WTC11 (cell line): ENCODE results near the gene CENPM.

ENCODE experiments used
- CREM ChIP-seq: sonication (generic); formaldehyde crosslinking; IDR thresholded peaks from 2 replicates; pipeline ENCODE4 v1.8.1; 2022; ENCODE audit warnings: mild to moderate bottlenecking, missing genetic modification reagents, moderate library complexity
- ZNF138 ChIP-seq: sonication (generic); formaldehyde crosslinking; conservative IDR thresholded peaks from 2 replicates; pipeline ENCODE4 v1.8.1; 2022; ENCODE audit warnings: mild to moderate bottlenecking, moderate library complexity, missing genetic modification reagents
- TF ChIP-seq, protein P1 (sequence below): fragments of 200-600 bp; IDR thresholded peaks from 2 replicates; pipeline ENCODE4 v1.8.0; 2022; ENCODE audit warnings: antibody characterized with exemption
- TF ChIP-seq, protein P2 (sequence below): sonication (generic); formaldehyde crosslinking; IDR thresholded peaks from 2 replicates; pipeline ENCODE4 v1.8.0; 2023; ENCODE audit warnings: missing genetic modification reagents

DNA sequence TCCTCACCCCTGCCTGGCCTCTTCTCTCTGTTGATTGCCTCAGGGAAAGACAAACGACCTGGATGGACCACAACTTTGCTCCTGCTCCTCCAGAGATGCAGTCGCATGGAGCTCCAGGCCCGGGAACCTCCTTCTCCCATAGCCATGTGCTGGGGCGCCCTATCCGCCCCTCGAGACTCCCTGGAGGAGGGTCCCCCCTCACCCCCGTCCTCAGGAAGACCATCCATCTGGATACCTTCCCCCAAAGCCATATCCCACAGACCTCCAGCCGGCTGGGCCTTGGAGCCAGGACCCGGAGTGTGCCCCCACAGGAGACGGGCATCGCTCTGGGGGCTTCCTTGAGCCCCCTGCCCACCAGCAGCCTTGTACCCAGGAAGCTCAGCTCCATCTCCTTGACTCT is 24.5 kb upstream of the CENPM start:
- TF ChIP-seq, protein P1, sequence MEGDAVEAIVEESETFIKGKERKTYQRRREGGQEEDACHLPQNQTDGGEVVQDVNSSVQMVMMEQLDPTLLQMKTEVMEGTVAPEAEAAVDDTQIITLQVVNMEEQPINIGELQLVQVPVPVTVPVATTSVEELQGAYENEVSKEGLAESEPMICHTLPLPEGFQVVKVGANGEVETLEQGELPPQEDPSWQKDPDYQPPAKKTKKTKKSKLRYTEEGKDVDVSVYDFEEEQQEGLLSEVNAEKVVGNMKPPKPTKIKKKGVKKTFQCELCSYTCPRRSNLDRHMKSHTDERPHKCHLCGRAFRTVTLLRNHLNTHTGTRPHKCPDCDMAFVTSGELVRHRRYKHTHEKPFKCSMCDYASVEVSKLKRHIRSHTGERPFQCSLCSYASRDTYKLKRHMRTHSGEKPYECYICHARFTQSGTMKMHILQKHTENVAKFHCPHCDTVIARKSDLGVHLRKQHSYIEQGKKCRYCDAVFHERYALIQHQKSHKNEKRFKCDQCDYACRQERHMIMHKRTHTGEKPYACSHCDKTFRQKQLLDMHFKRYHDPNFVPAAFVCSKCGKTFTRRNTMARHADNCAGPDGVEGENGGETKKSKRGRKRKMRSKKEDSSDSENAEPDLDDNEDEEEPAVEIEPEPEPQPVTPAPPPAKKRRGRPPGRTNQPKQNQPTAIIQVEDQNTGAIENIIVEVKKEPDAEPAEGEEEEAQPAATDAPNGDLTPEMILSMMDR: no peak
- TF ChIP-seq ZNF138: no peak
- TF ChIP-seq CREM (CRISPR knock-in tag): no peak
- TF ChIP-seq, protein P2, sequence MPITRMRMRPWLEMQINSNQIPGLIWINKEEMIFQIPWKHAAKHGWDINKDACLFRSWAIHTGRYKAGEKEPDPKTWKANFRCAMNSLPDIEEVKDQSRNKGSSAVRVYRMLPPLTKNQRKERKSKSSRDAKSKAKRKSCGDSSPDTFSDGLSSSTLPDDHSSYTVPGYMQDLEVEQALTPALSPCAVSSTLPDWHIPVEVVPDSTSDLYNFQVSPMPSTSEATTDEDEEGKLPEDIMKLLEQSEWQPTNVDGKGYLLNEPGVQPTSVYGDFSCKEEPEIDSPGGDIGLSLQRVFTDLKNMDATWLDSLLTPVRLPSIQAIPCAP (CRISPR knock-in tag): no peak
